HEK293 (cell line): ENCODE data around the gene PDIA5.

Experiments
- CTCF ChIA-PET: fragments of 350-600 bp; formaldehyde crosslinking; extraction: SDS; loops from one replicate; lab custom pipeline; 2021; ENCODE audit warnings: antibody characterized with exemption; lab: Yijun Ruan, JAX
- POLR2A ChIA-PET: fragments of 300-600 bp; formaldehyde crosslinking; extraction: SDS; loops from one replicate; lab custom pipeline; 2020; ENCODE audit warnings: antibody characterized with exemption, inconsistent platforms; lab: Yijun Ruan, JAX
- H3K27ac ChIP-seq: fragments of 200-500 bp; sonication (Bioruptor generic); 2 replicates; pipeline ENCODE4 v1.5.1; 2014; ENCODE audit warnings: low read depth, low read length, control low read depth, inconsistent platforms; ENCODE audit errors: extremely low read depth
- H3K36me3 ChIP-seq, 2 experiments: fragments of 200-500 bp in 1 of 2; sonication (Bioruptor generic) in 1 of 2; 1 replicate in 1 of 2; 2 replicates in 1 of 2; pipeline ENCODE4 v1.5.1; 2014 to 2017; ENCODE audit warnings: inconsistent platforms in 2 of 2, low read length in 2 of 2; ENCODE audit not compliant: control insufficient read depth in 2 of 2, insufficient read depth in 1 of 2
- H3K4me1 ChIP-seq: fragments of 200-500 bp; sonication (Bioruptor generic); 2 replicates; pipeline ENCODE4 v1.5.1; 2014; ENCODE audit warnings: mild to moderate bottlenecking, low read length, inconsistent platforms; ENCODE audit not compliant: control insufficient read depth, insufficient read depth
- H3K4me3 ChIP-seq: 2 replicates; pipeline ENCODE4 v1.5.1; 2011; ENCODE audit warnings: low read depth, mild to moderate bottlenecking, control low read depth, low read length, moderate library complexity
- H3K9me3 ChIP-seq: fragments of 200-500 bp; sonication (Bioruptor generic); 2 replicates; pipeline ENCODE4 v1.5.1; 2014; ENCODE audit warnings: low read depth, low read length, inconsistent platforms; ENCODE audit not compliant: control insufficient read depth, insufficient read depth
- ELK4 ChIP-seq: IDR thresholded peaks from 2 replicates; pipeline ENCODE4 v1.6.1; 2011; ENCODE audit warnings: mild to moderate bottlenecking, low read depth, low read length, borderline replicate concordance
- GFI1B ChIP-seq: fragments of 450-650 bp; formaldehyde crosslinking; IDR thresholded peaks from 2 replicates; pipeline ENCODE4 v1.5.1; 2016; ENCODE audit warnings: missing biosample characterization, missing genetic modification characterization
- HOXD13 ChIP-seq: sonication (generic); formaldehyde crosslinking; IDR thresholded peaks from 2 replicates; pipeline ENCODE4 v1.8.0; 2022; ENCODE audit warnings: missing genetic modification reagents, borderline replicate concordance
- PRDM10 ChIP-seq: fragments of 450-650 bp; formaldehyde crosslinking; IDR thresholded peaks from 2 replicates; pipeline ENCODE4 v1.5.1; 2016; ENCODE audit warnings: missing biosample characterization, missing genetic modification characterization
- RBAK ChIP-seq: fragments of 450-650 bp; formaldehyde crosslinking; IDR thresholded peaks from 2 replicates; pipeline ENCODE4 v1.5.1; 2016; ENCODE audit warnings: missing biosample characterization, missing genetic modification characterization
- TCF7L2 ChIP-seq: IDR thresholded peaks from 2 replicates; pipeline ENCODE4 v1.6.1; 2011; ENCODE audit warnings: low read depth, mild to moderate bottlenecking, inconsistent platforms, low read length, moderate library complexity, borderline replicate concordance
- ZBTB20 ChIP-seq: fragments of 450-650 bp; formaldehyde crosslinking; IDR thresholded peaks from 2 replicates; pipeline ENCODE4 v1.5.1; 2016; ENCODE audit warnings: missing biosample characterization, missing genetic modification characterization
- ZFHX2 ChIP-seq: fragments of 450-650 bp; formaldehyde crosslinking; conservative IDR thresholded peaks from 2 replicates; pipeline ENCODE4 v1.5.1; 2016; ENCODE audit warnings: missing biosample characterization, missing genetic modification characterization
- ZNF138 ChIP-seq: fragments of 450-650 bp; formaldehyde crosslinking; IDR thresholded peaks from 2 replicates; pipeline ENCODE4 v1.5.1; 2016; ENCODE audit warnings: missing biosample characterization, missing genetic modification characterization, borderline replicate concordance
- ZNF148 ChIP-seq: fragments of 450-650 bp; formaldehyde crosslinking; IDR thresholded peaks from 2 replicates; pipeline ENCODE4 v1.5.0; 2017; ENCODE audit warnings: missing biosample characterization, missing genetic modification characterization, borderline replicate concordance
- ZNF221 ChIP-seq: fragments of 450-650 bp; formaldehyde crosslinking; IDR thresholded peaks from 2 replicates; pipeline ENCODE4 v1.5.1; 2017; ENCODE audit warnings: missing biosample characterization, missing genetic modification characterization, borderline replicate concordance
- ZNF223 ChIP-seq: fragments of 450-650 bp; formaldehyde crosslinking; IDR thresholded peaks from 2 replicates; pipeline ENCODE4 v1.5.1; 2016; ENCODE audit warnings: missing biosample characterization, missing genetic modification characterization
- ZNF239 ChIP-seq: fragments of 450-650 bp; formaldehyde crosslinking; IDR thresholded peaks from 2 replicates; pipeline ENCODE4 v1.5.1; 2016; ENCODE audit warnings: missing biosample characterization, missing genetic modification characterization
- ZNF274 ChIP-seq, 2 experiments: fragments of 200-500 bp in 1 of 2; fragments of 450-650 bp in 1 of 2; sonication (Bioruptor generic) in 1 of 2; formaldehyde crosslinking in 1 of 2; IDR thresholded peaks; 2 replicates each; pipeline versions ENCODE4 v1.5.1 to v1.6.1; 2014 to 2016; ENCODE audit warnings: borderline replicate concordance in 1 of 2, inconsistent platforms in 1 of 2, low read length in 1 of 2, missing biosample characterization in 1 of 2, missing genetic modification characterization in 1 of 2
- ZNF362 ChIP-seq: fragments of 450-650 bp; formaldehyde crosslinking; IDR thresholded peaks from 2 replicates; pipeline ENCODE4 v1.5.1; 2016; ENCODE audit warnings: missing biosample characterization, missing genetic modification characterization
- ZNF530 ChIP-seq: fragments of 450-650 bp; formaldehyde crosslinking; IDR thresholded peaks from 2 replicates; pipeline ENCODE4 v1.5.1; 2016; ENCODE audit warnings: low read depth, missing biosample characterization, missing genetic modification characterization
- ZNF571 ChIP-seq: fragments of 450-650 bp; formaldehyde crosslinking; IDR thresholded peaks from 2 replicates; pipeline ENCODE4 v1.5.0; 2017; ENCODE audit warnings: missing biosample characterization, missing genetic modification characterization
- ZNF610 ChIP-seq: fragments of 450-650 bp; formaldehyde crosslinking; IDR thresholded peaks from 2 replicates; pipeline ENCODE4 v1.5.1; 2016; ENCODE audit warnings: missing biosample characterization, missing genetic modification characterization, borderline replicate concordance
- ZNF623 ChIP-seq: fragments of 450-650 bp; formaldehyde crosslinking; IDR thresholded peaks from 2 replicates; pipeline ENCODE4 v1.5.1; 2016; ENCODE audit warnings: missing biosample characterization, missing genetic modification characterization
- ZNF670 ChIP-seq: fragments of 450-650 bp; formaldehyde crosslinking; IDR thresholded peaks from 2 replicates; pipeline ENCODE4 v1.5.1; 2016; ENCODE audit warnings: missing biosample characterization, missing genetic modification characterization, low read depth
- ZNF677 ChIP-seq: fragments of 450-650 bp; IDR thresholded peaks from 2 replicates; pipeline ENCODE4 v1.5.0; 2018; ENCODE audit warnings: missing biosample characterization, mild to moderate bottlenecking, missing genetic modification characterization, moderate library complexity

Gene PDIA5

GRCh38 chr3:123054109-123054778 lies 12.6 kb upstream of the PDIA5 start (continued):
- TF ChIP-seq ZBTB20 (tag by site-specific recombination) (no peak), GFI1B (no peak), HOXD13 (CRISPR knock-in tag) (no peak), ZNF610 (tag by site-specific recombination) (no peak), ZNF623 (tag by site-specific recombination) (no peak), ZNF274 (IDR thresholded peaks at IDR 0.05; ENCODE audit: low read length) (no peak), ZNF274 (tag by site-specific recombination; IDR thresholded peaks at IDR 0.05; ENCODE audit: borderline replicate concordance) (no peak)

GRCh38 chr3:123054931-123055330 lies 11.9 kb upstream of the PDIA5 start:
- no peak overlapping the region for H3K4me3 ChIP-seq
- TF ChIP-seq TCF7L2: no peak
- TF ChIP-seq ZNF223 (tag by site-specific recombination): no peak
- TF ChIP-seq ZNF677: no peak
- no peak for TF ChIP-seq ZFHX2
- TF ChIP-seq ZNF221 (tag by site-specific recombination): no peak
- no peak for TF ChIP-seq ZNF239
- no peak for TF ChIP-seq ZNF148 (tag by site-specific recombination)
- no peak for TF ChIP-seq ZNF138 (tag by site-specific recombination)
- no peak for TF ChIP-seq RBAK (tag by site-specific recombination)
- no peak for TF ChIP-seq ELK4
- TF ChIP-seq ZNF362: no peak
- TF ChIP-seq ZNF670 (tag by site-specific recombination): no peak
- no peak for TF ChIP-seq ZNF571 (tag by site-specific recombination)
- CTCF ChIA-PET: no interaction called here
- no peaks in the 10 kb centered on the region for H3K9me3 ChIP-seq
- H3K27ac ChIP-seq: no peak overlapping the region
- H3K4me1 ChIP-seq: no peaks in the 10 kb centered on the region
- POLR2A ChIA-PET: no interaction called here
- H3K36me3 ChIP-seq: no peaks in the 10 kb centered on the region

- TF ChIP-seq PRDM10 (tag by site-specific recombination): peak; percentile 81
- TF ChIP-seq ZNF530 (tag by site-specific recombination): no peak
- no peak for TF ChIP-seq ZNF677
- TF ChIP-seq, all 188 proteins: peak for 1
- H3K36me3 ChIP-seq: no peaks in the 10 kb centered on the region
- no peak overlapping the region for H3K27ac ChIP-seq
- H3K4me3 ChIP-seq: no peak overlapping the region
- no peaks in the 10 kb centered on the region for H3K4me1 ChIP-seq
- CTCF ChIA-PET: interaction anchor here (0.7 to 1.0 kb wide), 2 partner anchors 24 to 448 kb away, joined by 3 read pairs; no protein-coding TSS in a partner anchor
- POLR2A ChIA-PET: no interaction called here
- H3K9me3 ChIP-seq: no peaks in the 10 kb centered on the region
These were observed 11.5 kb upstream of the PDIA5 start for GRCh38 chr3:123055352-123055751.
